SKM-1 (cell line): ENCODE measurements around the gene FBXL19.
"Not testable (repeated sequence)": the region's sequence is repeated elsewhere in the genome, so short reads cannot be mapped to it uniquely, and the experiment has no call there.

Experiments used
- DNase-seq: peaks from one replicate; lab custom pipeline; 2025; ENCODE audit not compliant: unreplicated experiment; lab: John Stamatoyannopoulos, UW

The FBXL19 gene, protein sequence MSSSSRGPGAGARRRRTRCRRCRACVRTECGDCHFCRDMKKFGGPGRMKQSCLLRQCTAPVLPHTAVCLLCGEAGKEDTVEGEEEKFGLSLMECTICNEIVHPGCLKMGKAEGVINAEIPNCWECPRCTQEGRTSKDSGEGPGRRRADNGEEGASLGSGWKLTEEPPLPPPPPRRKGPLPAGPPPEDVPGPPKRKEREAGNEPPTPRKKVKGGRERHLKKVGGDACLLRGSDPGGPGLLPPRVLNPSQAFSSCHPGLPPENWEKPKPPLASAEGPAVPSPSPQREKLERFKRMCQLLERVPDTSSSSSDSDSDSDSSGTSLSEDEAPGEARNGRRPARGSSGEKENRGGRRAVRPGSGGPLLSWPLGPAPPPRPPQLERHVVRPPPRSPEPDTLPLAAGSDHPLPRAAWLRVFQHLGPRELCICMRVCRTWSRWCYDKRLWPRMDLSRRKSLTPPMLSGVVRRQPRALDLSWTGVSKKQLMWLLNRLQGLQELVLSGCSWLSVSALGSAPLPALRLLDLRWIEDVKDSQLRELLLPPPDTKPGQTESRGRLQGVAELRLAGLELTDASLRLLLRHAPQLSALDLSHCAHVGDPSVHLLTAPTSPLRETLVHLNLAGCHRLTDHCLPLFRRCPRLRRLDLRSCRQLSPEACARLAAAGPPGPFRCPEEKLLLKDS

GRCh38 chr16:30923554-30924075, at the start of gene FBXL19:
FBXL19 (plus strand) TSS chr16:30923572; CDS start chr16:30925755, 2,183 bp downstream.
- no peak for DNase-seq

DNA sequence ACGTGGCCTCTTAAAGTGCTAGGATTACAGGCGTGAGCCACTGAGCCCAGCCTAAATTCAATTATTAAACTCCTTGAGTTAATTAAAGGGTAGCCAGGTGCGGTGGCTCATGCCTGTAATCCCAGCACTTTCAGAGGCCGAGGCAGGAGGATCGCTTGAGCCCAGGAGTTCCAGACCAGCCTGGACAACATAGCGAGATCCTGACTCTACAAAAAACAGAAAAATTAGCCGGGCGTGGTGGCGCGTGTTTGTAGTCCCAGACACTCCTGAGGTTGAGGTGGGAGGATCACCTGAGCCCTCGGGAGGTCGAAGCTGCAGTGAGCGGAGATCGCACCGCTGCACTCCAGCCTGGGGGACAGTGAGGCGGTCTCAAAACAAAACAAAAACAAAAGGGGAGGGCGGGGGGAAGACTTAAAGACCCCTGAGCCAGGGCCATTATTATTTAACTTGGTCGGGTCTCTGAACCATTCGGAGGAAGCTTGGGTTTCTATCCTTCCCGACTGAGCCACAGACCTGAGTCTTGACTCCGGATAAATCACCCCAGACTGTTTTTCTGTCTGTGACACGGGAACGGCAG, 49.0 kb upstream of the FBXL19 start:
- DNase-seq = no peak

GRCh38 chr16:30874821-30875717, 48.3 kb upstream of the FBXL19 start:
- peak; percentile 67 for DNase-seq

DNA sequence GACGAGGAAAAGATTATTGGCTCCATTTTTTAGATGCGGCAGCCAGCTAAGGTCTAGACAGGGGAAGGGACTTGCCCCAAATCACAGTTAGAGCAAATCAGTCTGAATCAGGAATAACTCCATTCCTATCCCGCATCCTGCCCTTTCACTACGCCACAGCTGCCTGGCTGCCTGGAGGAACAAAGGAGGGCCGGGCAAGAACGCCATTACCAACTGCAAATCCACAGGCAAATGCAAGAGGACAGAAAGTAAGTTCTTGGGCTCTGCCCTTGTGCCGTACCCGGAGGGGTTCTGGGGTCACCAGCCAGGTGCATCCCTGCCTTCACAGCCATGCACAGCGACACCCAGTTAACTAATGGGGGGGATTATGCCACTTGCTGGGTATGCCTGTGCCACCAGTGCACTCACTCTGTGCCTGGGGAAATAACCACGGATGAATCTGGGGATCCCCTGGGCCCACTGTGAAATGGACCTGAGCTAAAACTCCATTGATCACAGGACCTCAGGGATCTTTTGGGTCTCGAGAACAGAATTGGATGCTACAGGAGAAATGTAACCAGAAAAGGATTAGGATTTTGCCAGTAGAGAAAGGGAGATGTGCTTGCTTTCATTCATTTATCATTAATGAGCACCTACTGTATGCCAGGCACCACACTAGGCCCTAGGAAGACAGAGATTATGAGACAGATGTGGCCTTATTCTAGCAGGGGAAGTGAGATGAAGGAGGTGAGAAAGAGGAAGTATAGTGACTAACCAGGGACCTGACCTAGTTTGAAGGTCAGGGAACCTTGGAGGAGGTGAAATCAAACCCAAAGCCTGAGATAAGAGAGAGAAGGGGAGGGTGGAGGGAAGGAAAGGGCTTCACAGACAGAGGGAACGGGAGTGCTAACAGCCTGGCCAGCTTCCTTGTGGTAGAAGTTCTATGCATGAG, 47.2 kb upstream of the FBXL19 start:
- peak; percentile 56 for DNase-seq

GRCh38 chr16:30876867-30877266, 46.5 kb upstream of the FBXL19 start:
- DNase-seq = no peak

- no peak for DNase-seq
Observed at GRCh38 chr16:30882429-30883310, 40.7 kb upstream of the FBXL19 start.

DNA sequence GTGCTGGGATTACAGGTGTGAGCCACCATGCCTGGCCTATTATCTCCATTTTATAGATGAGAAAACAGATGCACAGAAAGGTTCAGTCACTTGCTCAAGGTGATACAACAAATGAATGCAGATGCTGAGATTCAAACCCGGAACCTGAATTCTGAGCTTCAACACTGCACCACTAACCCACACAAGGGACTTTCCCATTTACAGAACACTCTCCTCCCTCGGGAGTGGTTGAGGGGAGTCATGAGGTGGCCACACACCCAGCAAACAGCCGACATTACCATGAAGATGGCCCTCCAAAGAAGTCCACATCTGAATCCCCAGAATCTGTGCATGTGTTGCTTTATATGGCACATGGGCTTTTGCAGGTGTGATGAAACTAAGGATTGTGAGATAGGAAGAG, 38.6 kb upstream of the FBXL19 start:
- DNase-seq = no peak

- DNase-seq = no peak
Observed at GRCh38 chr16:30885196-30885595, 38.2 kb upstream of the FBXL19 start.

DNA sequence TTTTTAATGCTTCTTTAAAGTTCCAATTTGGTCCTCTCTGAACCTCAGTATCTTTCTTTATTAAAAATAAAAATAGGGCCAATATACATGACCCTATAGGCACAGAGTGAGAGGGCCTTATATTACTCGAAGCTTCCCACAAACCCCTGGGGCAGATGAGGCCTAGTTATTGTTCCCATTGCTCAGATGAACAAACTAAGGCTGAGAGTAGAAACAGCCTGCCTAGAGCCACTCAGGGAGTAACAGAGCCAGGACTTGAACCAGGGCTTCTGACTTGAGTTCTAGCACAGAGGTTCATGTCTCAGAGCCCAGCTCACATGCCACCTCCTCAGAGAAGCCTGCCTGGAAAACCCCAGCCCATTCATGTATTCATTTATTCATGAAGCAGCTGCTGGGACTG, 37.2 kb upstream of the FBXL19 start:
- DNase-seq = no peak

GRCh38 chr16:30887927-30888326, 35.4 kb upstream of the FBXL19 start:
- DNase-seq = no peak

- DNase-seq = no peak
Observed at GRCh38 chr16:30888856-30889499, 34.4 kb upstream of the FBXL19 start.

- DNase-seq = no peak
Observed at GRCh38 chr16:30889721-30890120, 33.7 kb upstream of the FBXL19 start.

DNA sequence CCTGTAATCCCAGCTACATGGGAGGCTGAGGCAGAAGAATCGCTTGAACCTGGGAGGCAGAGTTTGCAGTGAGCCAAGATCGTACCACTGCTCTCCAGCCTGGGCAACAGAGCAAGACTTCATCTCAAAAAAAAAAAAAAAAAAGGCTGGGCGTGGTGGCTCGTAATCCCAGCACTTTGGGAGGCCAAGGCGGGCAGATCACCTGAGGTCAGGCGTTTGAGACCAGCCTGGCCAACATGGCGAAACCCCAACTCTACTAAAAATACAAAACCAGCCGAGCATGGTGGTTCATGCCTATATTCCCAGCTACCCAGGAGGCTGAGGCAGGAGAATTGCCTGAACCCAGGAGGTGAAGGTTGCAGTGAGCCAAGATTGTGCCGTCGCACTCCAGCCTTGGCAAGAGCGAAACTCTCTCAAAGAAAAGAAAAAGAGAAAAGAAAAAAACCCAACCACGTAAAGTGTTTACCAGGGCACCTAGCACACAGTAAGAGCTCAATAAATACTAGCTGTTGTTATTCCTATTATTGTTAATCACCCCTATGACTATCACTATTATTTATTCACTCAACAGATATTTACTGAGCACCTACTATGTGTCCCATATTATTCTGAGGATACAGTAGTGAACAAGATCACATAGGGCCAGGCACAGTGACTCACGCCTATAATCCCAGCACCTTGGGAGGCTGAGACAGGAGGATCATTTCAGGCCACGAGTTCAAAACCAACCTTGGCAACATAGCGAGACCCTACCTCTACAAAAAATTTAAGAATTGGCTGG, 32.1 kb upstream of the FBXL19 start:
- not testable (repeated sequence) for DNase-seq

DNA sequence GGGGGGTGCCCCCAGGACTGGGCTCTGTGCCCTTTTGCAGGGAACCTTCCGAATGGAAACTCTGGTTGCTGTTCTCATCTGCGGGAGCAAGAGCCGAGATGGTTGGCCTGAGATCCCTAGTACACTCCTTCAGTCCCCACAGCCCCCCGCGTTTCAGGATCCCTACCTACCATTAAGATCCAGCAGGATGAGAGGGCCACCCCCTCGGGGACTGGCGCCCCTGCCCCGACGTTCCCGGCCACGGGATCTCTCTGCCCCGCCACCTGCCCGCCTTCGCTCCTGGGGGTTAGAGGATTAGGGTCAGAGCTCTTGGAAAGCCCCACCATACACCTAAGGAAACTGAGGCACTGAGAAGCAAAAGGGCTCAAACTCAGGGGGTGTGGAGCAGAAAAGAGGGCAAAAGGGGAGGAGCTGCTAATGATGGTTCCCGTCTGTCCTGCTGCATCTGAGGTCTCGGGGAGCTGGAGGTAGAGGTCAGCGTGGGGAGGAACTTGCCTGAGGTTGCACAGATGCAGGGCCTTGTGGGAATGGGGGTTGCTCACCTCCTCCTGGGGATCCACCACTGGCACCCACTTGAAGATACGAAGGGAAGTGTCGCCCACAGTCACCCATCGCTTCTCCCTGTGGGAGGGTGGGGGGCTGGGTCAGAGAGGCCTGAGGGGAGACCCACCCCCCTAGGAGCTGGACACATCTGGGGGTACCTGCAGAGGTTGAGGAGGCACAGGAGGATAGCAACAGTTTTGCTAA, 30.5 kb upstream of the FBXL19 start:
- no peak for DNase-seq

- DNase-seq = no peak
Observed at GRCh38 chr16:30893417-30893743, 30.0 kb upstream of the FBXL19 start.

- peak; percentile 50 for DNase-seq
Observed at GRCh38 chr16:30893744-30894539, 29.4 kb upstream of the FBXL19 start, which contains the start of gene BCL7C. BCL7C (minus strand) TSS chr16:30894077; CDS start chr16:30893944, 133 bp downstream.
